GM18526 (cell line): ENCODE results near the gene KCNQ1.

ENCODE experiments used
- POLR2A ChIP-seq: IDR thresholded peaks from 3 replicates; pipeline ENCODE4 v1.6.1; 2011; ENCODE audit not compliant: insufficient read length; ENCODE audit errors: extremely low read depth

Gene KCNQ1

GRCh38 chr11:2443881-2444820 is 657 bp upstream of the KCNQ1 start, which contains the start of gene TRPM5:
TRPM5 (minus strand) TSS chr11:2444514; CDS start chr11:2423036, 21,478 bp downstream.
- TF ChIP-seq POLR2A, result no peak

GRCh38 chr11:2445746-2446551 is 1.1 kb downstream of the KCNQ1 start:
- no peak for TF ChIP-seq POLR2A

GRCh38 chr11:2446590-2447252 is 1.9 kb downstream of the KCNQ1 start:
- TF ChIP-seq POLR2A, result no peak

GRCh38 chr11:2447253-2447950 is 2.6 kb downstream of the KCNQ1 start:
- TF ChIP-seq POLR2A, result no peak

- no peak for TF ChIP-seq POLR2A
Observed at GRCh38 chr11:2447951-2448650, 3.3 kb downstream of the KCNQ1 start.

- no peak for TF ChIP-seq POLR2A
Observed at GRCh38 chr11:2448661-2449547, 4.1 kb downstream of the KCNQ1 start.

GRCh38 chr11:2449548-2450320 is 4.9 kb downstream of the KCNQ1 start:
- TF ChIP-seq POLR2A, result no peak

- no peak for TF ChIP-seq POLR2A
Observed at GRCh38 chr11:2450321-2451041, 5.7 kb downstream of the KCNQ1 start.

- TF ChIP-seq POLR2A, result no peak
Observed at GRCh38 chr11:2451336-2451735, 6.5 kb downstream of the KCNQ1 start.

DNA sequence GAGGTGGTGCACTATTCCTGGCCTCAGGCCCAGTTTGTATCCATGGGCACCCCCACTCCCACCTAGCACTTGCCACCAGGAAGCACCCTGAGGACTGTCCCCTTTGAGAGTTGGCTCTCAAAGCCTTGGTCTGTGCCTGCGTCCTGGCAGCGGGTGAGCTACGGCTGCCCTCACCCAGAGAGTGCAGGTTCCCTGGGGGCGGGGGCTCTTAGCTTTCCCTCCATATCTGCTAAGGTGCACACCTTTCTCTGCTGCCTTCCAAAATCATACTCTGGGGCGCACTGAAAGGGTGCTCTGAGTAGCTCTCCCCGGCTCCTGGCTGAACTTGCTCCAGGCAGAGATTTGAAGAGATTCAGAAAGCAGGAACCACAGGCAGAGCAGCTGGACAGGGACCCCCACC is 7.1 kb downstream of the KCNQ1 start:
- no peak for TF ChIP-seq POLR2A

- TF ChIP-seq POLR2A, result no peak
Observed at GRCh38 chr11:2452321-2453012, 7.7 kb downstream of the KCNQ1 start.
